ENCODE measurements around the gene DAPK2. TPM values are rescaled to one million over a fixed set of nuclear protein-coding genes. Genes with fewer than 3 reads are reported as not detected.

Gene DAPK2
- total RNA-seq (4.0 TPM), polyA plus RNA-seq (ENCODE audit: insufficient read depth in 1 of 8, insufficient read length in 8 of 8, low replicate concordance in 1 of 8) (1 to 10 TPM; 2.9 to 5.9 (median 3.9) TPM)
- long read RNA-seq, donor 1 = 0 reads
- long read RNA-seq, donor 2 = 0 reads
- long read RNA-seq, donor 3, partial matches to known transcripts = 0 of 1 reads
- long read RNA-seq, donor 3, other reads (novel, unspliced or antisense) = 0 of 1 reads
- long read RNA-seq, donor 4, partial matches to known transcripts = 0 of 1 reads
- long read RNA-seq, donor 4, other reads (novel, unspliced or antisense) = 0 of 1 reads
- long read RNA-seq, donor 5, partial matches to known transcripts = 0 of 1 reads
- long read RNA-seq, donor 5, other reads (novel, unspliced or antisense) = 0 of 1 reads
- long read RNA-seq, donor 6, partial matches to known transcripts = 0 of 1 reads
- long read RNA-seq, donor 6, other reads (novel, unspliced or antisense) = 0 of 1 reads
- long read RNA-seq, donor 7 = 0 reads
- long read RNA-seq, donor 8 = 0 reads
- long read RNA-seq, donor 9 = 0 reads
- long read RNA-seq, donor 10 = 0 reads
- long read RNA-seq, donor 11, partial matches to known transcripts = 0 of 1 reads
- long read RNA-seq, donor 11, other reads (novel, unspliced or antisense) = 0 of 1 reads

DNA sequence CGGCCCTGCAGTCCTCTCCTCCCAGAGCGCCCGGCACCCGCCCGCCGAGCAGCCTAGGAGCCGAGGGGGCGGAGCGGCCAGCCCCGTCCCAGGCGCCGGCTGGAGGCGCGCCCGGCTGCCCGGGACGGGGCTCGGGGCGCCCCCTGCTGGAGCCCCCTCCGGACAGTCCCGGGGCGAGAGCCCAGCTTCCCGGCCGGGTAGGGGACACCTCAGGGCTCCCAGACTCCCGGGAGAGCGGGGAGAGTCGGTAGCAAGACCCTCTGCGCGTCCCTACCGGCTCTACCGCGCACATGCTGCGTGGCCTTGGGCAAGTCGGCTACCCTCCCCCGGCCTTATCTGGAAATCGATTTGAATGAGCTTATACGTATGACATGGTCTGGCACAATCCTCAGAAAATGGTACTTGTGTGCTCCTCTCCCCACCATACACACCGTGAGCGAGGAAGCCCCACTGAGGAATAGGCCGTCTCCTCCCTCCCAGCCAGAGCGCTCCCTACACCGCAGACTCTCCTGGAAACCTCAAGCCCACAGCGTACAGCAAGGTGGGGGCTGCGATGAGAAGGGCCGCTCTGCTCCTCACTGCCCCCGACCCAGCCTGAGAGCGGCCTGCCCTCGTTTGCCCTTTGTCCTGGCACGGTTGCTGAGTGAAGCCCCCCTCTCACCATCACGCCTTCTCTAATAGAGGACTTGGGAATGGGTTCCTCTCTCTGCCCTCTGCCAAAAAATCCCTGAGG is at the start of gene DAPK2:
TSS of gene DAPK2 (minus strand) at position 65 of the 733 bp plus-strand sequence. CDS start 6,224 bp downstream, outside the sequence.
- peaks cover 20% of the 10 kb centered on the region for H3K27me3 ChIP-seq (ENCODE audit: control insufficient read depth, insufficient read depth, low read length)
- no peaks in the 10 kb centered on the region for H3K36me3 ChIP-seq (ENCODE audit: control insufficient read depth, insufficient read depth, low read length)
- H3K9me3 ChIP-seq (replicated peaks; ENCODE audit: control insufficient read depth, low read depth, low read length) = no peaks in the 10 kb centered on the region
- peaks cover 34% of the 10 kb centered on the region for H3K4me1 ChIP-seq (ENCODE audit: control insufficient read depth, insufficient read depth, low read length)
- peak; percentile 67 for DNase-seq
- H3K27ac ChIP-seq (ENCODE audit: low read length) = no peak within 1 kb of the TSS
- 2% methylated on average over 43 of the region's 50 CpGs for WGBS (ENCODE audit: insufficient coverage)
- H3K4me3 ChIP-seq (ENCODE audit: low read length) = peak within 1 kb of the TSS; percentile 37

DNA sequence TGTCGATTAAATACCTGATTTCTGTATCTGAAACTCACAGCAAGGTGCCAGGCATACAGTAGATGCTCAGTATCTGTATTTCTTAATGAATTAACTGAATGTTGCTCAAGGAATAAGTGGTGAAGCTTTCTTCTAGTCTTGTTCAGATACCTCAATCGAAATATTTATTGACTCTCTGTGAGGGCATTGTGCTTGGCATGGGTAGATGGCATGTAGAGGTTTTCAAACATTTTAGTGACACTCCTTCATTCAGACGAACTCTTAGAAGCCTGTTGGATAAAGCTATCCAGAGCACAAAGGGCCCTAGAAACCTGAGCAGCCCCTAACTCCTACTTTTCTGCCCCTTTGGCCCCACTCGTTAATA is 49.1 kb upstream of the DAPK2 start:
- peaks cover 2% of the 10 kb centered on the region for H3K36me3 ChIP-seq (ENCODE audit: control insufficient read depth, insufficient read depth, low read length)
- H3K27me3 ChIP-seq (ENCODE audit: control insufficient read depth, insufficient read depth, low read length) = no peaks in the 10 kb centered on the region
- peaks cover 27% of the 10 kb centered on the region for H3K4me1 ChIP-seq (ENCODE audit: control insufficient read depth, insufficient read depth, low read length)
- DNase-seq = no peak
- no peaks in the 10 kb centered on the region for H3K9me3 ChIP-seq (replicated peaks; ENCODE audit: control insufficient read depth, low read depth, low read length)
- peak overlapping the region; percentile 98 for H3K4me3 ChIP-seq (ENCODE audit: low read length)
- 0% methylated on average over 2 of the region's 4 CpGs for WGBS (ENCODE audit: insufficient coverage)
- H3K27ac ChIP-seq (ENCODE audit: low read length) = peak overlapping the region; percentile 83

DNA sequence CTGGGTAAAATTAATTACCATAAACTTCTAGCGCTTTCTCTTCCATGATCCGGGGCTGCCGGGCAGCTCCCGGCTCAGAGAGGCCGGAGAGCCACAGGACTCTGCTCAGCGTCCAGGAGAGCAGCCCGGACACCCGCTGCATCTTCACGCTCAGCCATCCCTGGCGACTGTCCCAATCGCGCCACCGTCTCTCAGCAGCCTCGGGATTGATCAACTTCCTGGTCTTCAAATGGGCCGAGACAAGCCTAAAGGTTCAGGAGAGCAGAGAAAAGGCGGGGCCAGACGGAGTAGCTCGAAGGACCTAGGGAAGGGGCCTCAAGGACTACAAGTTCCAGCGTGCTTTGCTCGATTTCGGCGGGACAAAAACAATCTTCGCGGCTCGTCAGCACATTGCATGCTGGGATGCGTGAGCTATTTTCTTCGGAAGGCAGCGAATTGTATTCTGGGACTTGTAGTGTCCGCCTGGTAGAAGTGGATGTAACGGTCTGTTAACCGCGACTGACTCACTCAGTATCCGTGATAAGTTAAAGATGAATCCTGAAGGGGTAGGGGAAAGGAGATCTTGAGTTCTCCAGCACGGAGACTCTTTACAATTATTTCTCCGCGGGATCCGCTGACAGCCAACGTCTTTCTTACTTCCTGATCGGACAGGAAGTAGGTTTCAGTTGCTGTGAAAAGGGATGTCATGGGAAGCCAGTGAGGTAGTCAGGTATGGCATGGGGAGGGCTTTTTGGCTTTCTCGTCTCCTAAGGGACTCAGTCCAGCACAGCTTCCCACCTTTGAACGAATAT is 47.5 kb upstream of the DAPK2 start, which contains the start of gene CIAO2A:
TSS of gene CIAO2A (minus strand) at position 212 of the 791 bp plus-strand sequence. CDS start at position 142, 70 bp downstream.
- Histone ChIP-seq H3K4me1 (ENCODE audit: control insufficient read depth, insufficient read depth, low read length) (peaks cover 27% of the 10 kb centered on the region), H3K27me3 (ENCODE audit: control insufficient read depth, insufficient read depth, low read length) (no peaks in the 10 kb centered on the region), H3K4me3 (ENCODE audit: low read length) (peak within 1 kb of the TSS; percentile 82), H3K27ac (ENCODE audit: low read length) (peak within 1 kb of the TSS; percentile 93), H3K36me3 (ENCODE audit: control insufficient read depth, insufficient read depth, low read length) (peaks cover 2% of the 10 kb centered on the region), H3K9me3 (replicated peaks; ENCODE audit: control insufficient read depth, low read depth, low read length) (no peaks in the 10 kb centered on the region)
- WGBS (ENCODE audit: insufficient coverage) = under 1% methylated on average over 34 of the region's 41 CpGs
- DNase-seq = peak; percentile 100

DNA sequence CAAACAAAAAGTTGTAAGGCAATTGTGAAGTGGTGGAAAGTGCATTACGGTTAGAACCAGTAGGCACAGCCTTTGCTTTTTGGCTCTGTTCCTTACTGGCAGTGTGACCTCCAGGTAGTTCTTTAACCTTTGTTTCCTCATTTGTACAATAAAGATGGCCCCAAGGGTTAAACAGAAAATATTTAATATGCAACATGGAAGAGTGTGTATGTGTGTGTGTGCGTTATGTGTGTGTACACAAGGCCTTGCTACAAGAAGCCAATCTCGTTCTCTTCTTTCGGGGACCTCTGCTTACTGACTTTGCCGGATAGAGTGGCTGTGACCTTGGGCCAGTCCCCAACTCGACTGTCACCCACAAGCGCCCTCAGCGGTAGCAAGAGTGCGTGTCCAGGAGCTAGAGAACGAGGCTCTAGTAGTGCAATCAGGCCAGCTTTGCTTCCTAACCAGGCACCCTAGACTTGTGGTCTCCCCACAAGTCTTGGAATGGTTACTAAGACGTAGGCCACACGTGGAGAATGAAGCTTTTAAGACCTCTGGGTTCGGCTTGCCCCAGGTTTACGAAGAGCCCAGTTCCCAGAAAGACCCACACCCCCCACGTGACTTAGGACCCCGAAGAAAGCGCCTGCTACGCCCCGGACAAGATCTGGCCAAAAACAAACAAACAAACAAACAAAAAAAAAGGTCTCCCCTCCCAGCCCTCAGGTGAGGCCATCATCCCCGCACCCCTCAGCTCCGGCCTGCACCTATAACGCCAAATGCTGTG is 46.8 kb upstream of the DAPK2 start:
- peak; percentile 62 for DNase-seq
- peaks cover 2% of the 10 kb centered on the region for H3K9me3 ChIP-seq (replicated peaks; ENCODE audit: control insufficient read depth, low read depth, low read length)
- peaks cover 27% of the 10 kb centered on the region for H3K4me1 ChIP-seq (ENCODE audit: control insufficient read depth, insufficient read depth, low read length)
- WGBS (ENCODE audit: insufficient coverage) = 4% methylated on average over 20 of the region's 22 CpGs
- peak overlapping the region; percentile 93 for H3K27ac ChIP-seq (ENCODE audit: low read length)
- H3K36me3 ChIP-seq (ENCODE audit: control insufficient read depth, insufficient read depth, low read length) = peaks cover 5% of the 10 kb centered on the region
- peak overlapping the region; percentile 82 for H3K4me3 ChIP-seq (ENCODE audit: low read length)
- H3K27me3 ChIP-seq (ENCODE audit: control insufficient read depth, insufficient read depth, low read length) = no peaks in the 10 kb centered on the region

DNA sequence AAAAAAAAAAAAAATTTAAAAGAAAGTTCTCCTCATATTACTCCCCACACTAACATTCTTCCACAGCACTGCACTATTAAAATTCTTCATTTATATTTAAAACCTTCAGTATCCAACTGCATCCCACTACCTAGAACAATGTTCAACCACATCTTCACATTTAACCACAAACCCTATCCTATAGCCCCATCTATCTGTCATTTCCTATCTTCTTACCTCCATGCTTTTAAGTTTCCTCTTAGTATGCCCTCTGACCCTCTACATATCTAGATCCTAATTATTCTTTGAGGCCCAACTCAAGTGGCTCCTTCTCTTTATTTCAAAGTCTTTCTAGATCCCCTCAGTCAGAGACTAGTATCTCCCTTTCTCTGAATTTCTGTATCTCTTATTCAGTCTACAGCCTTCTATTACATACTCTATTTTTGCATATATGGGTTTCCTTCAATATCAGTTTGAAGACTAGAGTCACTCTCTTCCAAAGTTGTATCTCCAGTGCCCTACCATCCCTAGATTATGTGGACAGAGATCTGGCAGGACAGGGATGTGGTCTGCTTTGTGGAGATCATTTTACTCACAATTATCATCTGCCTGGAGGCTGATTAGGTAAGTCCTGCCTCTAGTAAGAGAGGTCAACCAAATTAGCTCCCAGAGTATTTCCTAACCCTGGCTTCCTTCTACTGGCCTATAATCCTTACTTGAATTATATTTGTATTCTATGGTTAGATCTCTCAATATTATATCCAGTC is 46.0 kb upstream of the DAPK2 start:
- Histone ChIP-seq H3K36me3 (ENCODE audit: control insufficient read depth, insufficient read depth, low read length) (peaks cover 9% of the 10 kb centered on the region), H3K4me3 (ENCODE audit: low read length) (no peak overlapping the region), H3K27ac (ENCODE audit: low read length) (no peak overlapping the region), H3K27me3 (ENCODE audit: control insufficient read depth, insufficient read depth, low read length) (no peaks in the 10 kb centered on the region), H3K9me3 (replicated peaks; ENCODE audit: control insufficient read depth, low read depth, low read length) (peaks cover 2% of the 10 kb centered on the region), H3K4me1 (ENCODE audit: control insufficient read depth, insufficient read depth, low read length) (peaks cover 25% of the 10 kb centered on the region)
- no peak for DNase-seq

DNA sequence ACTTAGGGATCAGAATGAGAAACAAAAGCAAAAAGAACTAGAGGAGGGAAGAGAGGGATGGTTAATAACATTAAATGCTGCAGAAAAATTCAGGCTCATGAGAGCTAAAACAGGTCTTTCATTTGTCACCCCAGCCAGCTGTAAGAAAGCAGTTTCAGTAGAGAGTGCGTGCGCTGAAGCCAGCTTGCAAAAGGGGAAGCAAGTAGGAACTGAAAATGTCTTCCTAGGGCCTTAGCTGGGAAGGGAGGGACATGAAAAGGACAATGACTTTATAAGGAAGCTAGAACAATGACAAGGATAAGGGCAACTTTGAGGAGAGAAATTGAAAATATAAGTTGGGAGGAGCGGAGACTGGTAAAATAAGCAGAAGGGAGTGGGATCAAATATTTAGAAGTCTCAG is 44.2 kb upstream of the DAPK2 start:
- Histone ChIP-seq H3K4me1 (ENCODE audit: control insufficient read depth, insufficient read depth, low read length) (peaks cover 17% of the 10 kb centered on the region), H3K27ac (ENCODE audit: low read length) (peak overlapping the region; percentile 13), H3K27me3 (ENCODE audit: control insufficient read depth, insufficient read depth, low read length) (no peaks in the 10 kb centered on the region), H3K4me3 (ENCODE audit: low read length) (no peak overlapping the region), H3K9me3 (replicated peaks; ENCODE audit: control insufficient read depth, low read depth, low read length) (peaks cover 2% of the 10 kb centered on the region), H3K36me3 (ENCODE audit: control insufficient read depth, insufficient read depth, low read length) (peaks cover 10% of the 10 kb centered on the region)
- DNase-seq = peak; percentile 58
- WGBS (ENCODE audit: insufficient coverage) = 76% methylated on average over 3 of the region's 3 CpGs

DNA sequence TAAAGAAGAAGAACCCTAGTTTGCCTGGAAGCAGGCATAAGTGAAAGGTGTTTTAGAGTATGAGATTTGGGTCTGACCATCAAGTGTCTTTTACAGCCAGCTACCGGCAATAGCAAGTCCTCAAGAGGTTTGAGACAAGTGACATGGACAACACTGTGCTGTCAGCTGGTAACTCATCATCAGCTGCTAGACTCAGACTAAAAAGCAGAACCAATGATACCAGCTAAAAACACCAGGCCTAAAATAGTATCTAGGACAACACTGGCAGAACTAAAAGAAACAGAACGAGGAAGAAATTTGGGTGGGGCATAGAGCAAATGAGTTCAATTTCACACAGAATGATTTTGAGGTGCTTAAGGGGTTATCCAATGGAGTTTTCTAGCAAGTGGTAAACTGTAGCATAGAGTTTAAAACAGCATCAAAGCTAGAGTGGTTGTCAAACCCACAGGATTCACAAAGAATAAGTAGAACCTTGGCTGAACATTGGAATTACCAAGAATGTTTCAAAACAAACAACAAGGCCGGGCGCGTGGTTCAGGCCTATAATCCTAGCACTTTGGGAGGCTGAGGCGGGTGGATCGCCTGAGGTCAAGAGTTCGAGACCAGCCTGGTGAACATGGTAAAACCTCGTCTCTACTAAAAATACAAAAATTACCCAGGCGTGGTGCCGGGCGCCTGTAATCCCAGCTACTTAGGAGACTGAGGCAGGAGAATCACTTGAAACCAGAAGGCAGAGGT is 43.4 kb upstream of the DAPK2 start:
- no peaks in the 10 kb centered on the region for H3K27me3 ChIP-seq (ENCODE audit: control insufficient read depth, insufficient read depth, low read length)
- H3K4me1 ChIP-seq (ENCODE audit: control insufficient read depth, insufficient read depth, low read length) = peaks cover 11% of the 10 kb centered on the region
- 79% methylated on average over 9 of the region's 12 CpGs for whole genome bisulfite sequencing (ENCODE audit: insufficient coverage)
- peak; percentile 66 for DNase-seq
- peak overlapping the region; percentile 0 for H3K27ac ChIP-seq (ENCODE audit: low read length)
- peaks cover 12% of the 10 kb centered on the region for H3K36me3 ChIP-seq (ENCODE audit: control insufficient read depth, insufficient read depth, low read length)
- no peak overlapping the region for H3K4me3 ChIP-seq (ENCODE audit: low read length)
- H3K9me3 ChIP-seq (replicated peaks; ENCODE audit: control insufficient read depth, low read depth, low read length) = peaks cover 2% of the 10 kb centered on the region

DNA sequence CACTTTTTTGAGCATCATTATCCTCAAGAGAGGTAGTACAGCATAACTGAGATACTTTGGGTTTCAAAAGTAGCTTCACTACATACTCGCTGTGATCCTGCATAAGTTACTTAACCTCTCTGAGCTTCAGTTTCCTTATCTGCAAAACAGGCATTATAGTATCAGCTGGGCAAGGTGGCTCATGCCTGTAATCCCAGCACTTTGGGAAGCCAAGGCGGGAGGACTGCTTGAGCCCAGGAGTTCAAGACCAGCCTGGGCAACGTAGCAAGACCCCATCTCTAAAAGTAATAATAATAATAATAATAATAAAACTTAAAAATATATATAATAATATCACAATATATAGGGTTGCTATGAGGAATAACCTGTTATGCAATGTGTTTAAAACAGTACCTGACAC is 36.5 kb upstream of the DAPK2 start:
- H3K36me3 ChIP-seq (ENCODE audit: control insufficient read depth, insufficient read depth, low read length) = peaks cover 13% of the 10 kb centered on the region
- H3K4me1 ChIP-seq (ENCODE audit: control insufficient read depth, insufficient read depth, low read length) = no peaks in the 10 kb centered on the region
- H3K9me3 ChIP-seq (replicated peaks; ENCODE audit: control insufficient read depth, low read depth, low read length) = no peaks in the 10 kb centered on the region
- no peak overlapping the region for H3K4me3 ChIP-seq (ENCODE audit: low read length)
- no peak overlapping the region for H3K27ac ChIP-seq (ENCODE audit: low read length)
- DNase-seq = no peak
- H3K27me3 ChIP-seq (ENCODE audit: control insufficient read depth, insufficient read depth, low read length) = no peaks in the 10 kb centered on the region
- 71% methylated on average over 1 of the region's 3 CpGs for WGBS (ENCODE audit: insufficient coverage)
